H9 (cell line): Measurements from ENCODE around the gene RASA2. TPM values are rescaled to one million over a fixed set of nuclear protein-coding genes. Genes with fewer than 3 reads are reported as not detected.

ENCODE experiments used
- DNase-seq: peaks from one replicate; pipeline ENCODE4 v3.0.0-alpha.2; 2017
- H2AFZ ChIP-seq: one replicate; pipeline ENCODE4 v1.6.1; 2013; ENCODE audit warnings: mild to moderate bottlenecking, low read length, control low read depth, moderate library complexity
- H2AK5ac ChIP-seq: 2 replicates; pipeline ENCODE4 v1.6.1; 2013; ENCODE audit warnings: low read length, control low read depth, mixed read lengths; ENCODE audit not compliant: insufficient read length
- H2BK120ac ChIP-seq: one replicate; pipeline ENCODE4 v1.6.1; 2013; ENCODE audit warnings: low read depth, mild to moderate bottlenecking, low read length, control low read depth, inconsistent platforms; ENCODE audit not compliant: poor library complexity, severe bottlenecking
- H2BK12ac ChIP-seq: 2 replicates; pipeline ENCODE4 v1.6.1; 2013; ENCODE audit warnings: low read length, control low read depth, mixed read lengths, low read depth; ENCODE audit not compliant: insufficient read length
- H2BK15ac ChIP-seq: 2 replicates; pipeline ENCODE4 v1.6.1; 2013; ENCODE audit warnings: low read depth, low read length, control low read depth
- H2BK20ac ChIP-seq: one replicate; pipeline ENCODE4 v1.6.1; 2013; ENCODE audit warnings: low read depth, mild to moderate bottlenecking, low read length, control low read depth, inconsistent platforms; ENCODE audit not compliant: poor library complexity, severe bottlenecking
- H2BK5ac ChIP-seq: 2 replicates; pipeline ENCODE4 v1.6.1; 2013; ENCODE audit warnings: low read length, control low read depth, mixed read lengths; ENCODE audit not compliant: insufficient read length
- H3K14ac ChIP-seq: 2 replicates; pipeline ENCODE4 v1.6.1; 2013; ENCODE audit warnings: low read length, control low read depth; ENCODE audit not compliant: insufficient read depth
- H3K18ac ChIP-seq: 2 replicates; pipeline ENCODE4 v1.6.1; 2013; ENCODE audit warnings: low read depth, mild to moderate bottlenecking, mixed read lengths, low read length, control low read depth; ENCODE audit not compliant: insufficient read length
- H3K23ac ChIP-seq: 2 replicates; pipeline ENCODE4 v1.6.1; 2013; ENCODE audit warnings: low read length, control low read depth, mixed read lengths, low read depth; ENCODE audit not compliant: insufficient read length
- H3K23me2 ChIP-seq: 2 replicates; pipeline ENCODE4 v1.6.1; 2013; ENCODE audit warnings: low read depth, mild to moderate bottlenecking, mixed read lengths, low read length, control low read depth; ENCODE audit not compliant: insufficient read length, poor library complexity, severe bottlenecking
- H3K27ac ChIP-seq: 2 replicates; pipeline ENCODE4 v1.5.1; 2013; ENCODE audit warnings: low read length, control low read depth, mixed read lengths, low read depth; ENCODE audit not compliant: insufficient read length
- H3K27me3 ChIP-seq: 2 replicates; pipeline ENCODE4 v1.6.1; 2013; ENCODE audit warnings: low read length, control low read depth, inconsistent platforms; ENCODE audit not compliant: insufficient read depth
- H3K4ac ChIP-seq: 2 replicates; pipeline ENCODE4 v1.6.1; 2013; ENCODE audit warnings: low read depth, mild to moderate bottlenecking, control low read depth, inconsistent platforms, low read length, moderate library complexity
- H3K4me1 ChIP-seq: 2 replicates; pipeline ENCODE4 v1.6.1; 2013; ENCODE audit warnings: low read length, control low read depth, inconsistent platforms; ENCODE audit not compliant: insufficient read depth
- H3K4me2 ChIP-seq: 2 replicates; pipeline ENCODE4 v1.6.1; 2013; ENCODE audit warnings: low read length, control low read depth, mixed read lengths; ENCODE audit not compliant: insufficient read length, insufficient read depth
- H3K56ac ChIP-seq: 2 replicates; pipeline ENCODE4 v1.6.1; 2013; ENCODE audit warnings: low read depth, mild to moderate bottlenecking, mixed read lengths, low read length, control low read depth; ENCODE audit not compliant: insufficient read length
- H3K79me1 ChIP-seq: 2 replicates; pipeline ENCODE4 v1.6.1; 2013; ENCODE audit warnings: low read depth, mild to moderate bottlenecking, moderate library complexity, low read length, control low read depth, inconsistent platforms; ENCODE audit not compliant: insufficient read depth, poor library complexity, severe bottlenecking
- H3K79me2 ChIP-seq: 2 replicates; pipeline ENCODE4 v1.6.1; 2013; ENCODE audit warnings: low read length, control low read depth, inconsistent platforms; ENCODE audit not compliant: insufficient read depth
- H3K9ac ChIP-seq: 2 replicates; pipeline ENCODE4 v1.6.1; 2013; ENCODE audit warnings: low read length, control low read depth, mixed read lengths; ENCODE audit not compliant: insufficient read length; ENCODE audit errors: extremely low read depth
- H3K9me3 ChIP-seq: one replicate; pipeline ENCODE4 v1.6.1; 2013; ENCODE audit warnings: low read depth, low read length, inconsistent platforms; ENCODE audit not compliant: control insufficient read depth
- H3T11ph ChIP-seq: one replicate; pipeline ENCODE4 v1.6.1; 2013; ENCODE audit warnings: mild to moderate bottlenecking, low read length, control low read depth, inconsistent platforms
- H4K20me1 ChIP-seq: one replicate; pipeline ENCODE4 v1.6.1; 2013; ENCODE audit not compliant: control insufficient read depth, insufficient read length, insufficient read depth
- H4K5ac ChIP-seq: 2 replicates; pipeline ENCODE4 v1.6.1; 2013; ENCODE audit warnings: low read depth, mild to moderate bottlenecking, mixed read lengths, low read length, control low read depth; ENCODE audit not compliant: insufficient read length
- H4K8ac ChIP-seq: replicated peaks from 2 replicates; pipeline ENCODE4 v1.6.1; 2013; ENCODE audit warnings: low read length, control low read depth, mixed read lengths, low read depth; ENCODE audit not compliant: insufficient read length
- H4K91ac ChIP-seq: 2 replicates; pipeline ENCODE4 v1.6.1; 2013; ENCODE audit warnings: low read depth, mild to moderate bottlenecking, moderate library complexity, mixed read lengths, low read length, control low read depth; ENCODE audit not compliant: insufficient read length
- H3K27ac Mint-ChIP-seq, 3 experiments: 2 replicates in 2 of 3; 3 replicates in 1 of 3; pipeline ENCODE4 v1.8.0; 2020 to 2021; ENCODE audit warnings: mixed read lengths in 3 of 3, mild to moderate bottlenecking in 1 of 3, moderate library complexity in 1 of 3
- H3K27me3 Mint-ChIP-seq: 2 replicates; pipeline ENCODE4 v1.8.0; 2021; ENCODE audit warnings: low read depth, mild to moderate bottlenecking, moderate library complexity, mixed read lengths
- H3K36me3 Mint-ChIP-seq, 3 experiments: 2 replicates in 2 of 3; 3 replicates in 1 of 3; pipeline ENCODE4 v1.8.0; 2020 to 2021; ENCODE audit warnings: low read depth in 3 of 3, mixed read lengths in 3 of 3; ENCODE audit not compliant: insufficient read depth in 1 of 3
- H3K4me1 Mint-ChIP-seq, 2 experiments: 2 replicates each; pipeline ENCODE4 v1.8.0; 2020; ENCODE audit warnings: mixed read lengths in 2 of 2
- H3K4me3 Mint-ChIP-seq, 2 experiments: 2 replicates in 1 of 2; 3 replicates in 1 of 2; pipeline ENCODE4 v1.8.0; 2020 to 2021; ENCODE audit warnings: mild to moderate bottlenecking in 2 of 2, mixed read lengths in 2 of 2, moderate library complexity in 1 of 2
- H3K9me3 Mint-ChIP-seq, 2 experiments: 2 replicates in 1 of 2; 3 replicates in 1 of 2; pipeline ENCODE4 v1.8.0; 2020; ENCODE audit warnings: mild to moderate bottlenecking in 2 of 2, mixed read lengths in 2 of 2, moderate library complexity in 1 of 2
- CTCF ChIP-seq: fragments of 200-600 bp; sonication (generic); conservative IDR thresholded peaks from 3 replicates; pipeline ENCODE4 v1.8.0; 2021; ENCODE audit warnings: antibody characterized with exemption, mild to moderate bottlenecking
- WGBS: extraction: QIAGEN DNeasy Blood & Tissue Kit; methylation state at CpG from one replicate; pipeline ENCODE4 v1.1.7; 2013; ENCODE audit warnings: missing lambda C conversion rate, low lambda C conversion rate, mixed read lengths; ENCODE audit not compliant: insufficient read length; ENCODE audit errors: extremely low coverage; 5-methylcytosine and 5-hydroxymethylcytosine counted together
- total RNA-seq: library from RNA; stranded (reverse); gene quantifications from 2 replicates; pipeline ENCODE4 v1.2.1, GENCODE V29; 2021

The RASA2 gene
- total RNA-seq, 1 experiment from 2014 or later, result 24.4 TPM

DNA sequence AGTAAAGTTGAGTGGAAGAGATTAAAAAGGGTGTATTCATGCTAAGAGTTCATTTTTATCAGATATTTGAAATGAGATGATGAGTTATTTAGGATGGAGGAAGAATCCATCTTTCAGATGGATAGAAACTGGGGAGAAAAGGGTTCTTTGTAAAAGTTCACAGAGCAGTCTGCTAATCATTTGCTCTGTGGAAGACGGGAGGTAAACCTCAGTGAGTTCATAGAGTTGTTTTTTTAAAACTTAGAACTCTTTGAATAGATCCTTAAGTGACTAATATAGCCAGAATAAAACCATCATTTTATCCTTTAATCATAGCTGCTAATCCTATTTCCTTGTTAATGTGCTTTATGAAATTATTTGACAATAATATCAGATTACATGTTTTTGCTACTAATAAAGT lies 5.1 kb downstream of the RASA2 start:
- no peak for TF ChIP-seq CTCF
- no peak overlapping the region for H2BK120ac ChIP-seq
- DNase-seq, result no peak
- H2AK5ac ChIP-seq, result no peak overlapping the region
- no peak overlapping the region for H3K4me2 ChIP-seq
- H4K20me1 ChIP-seq, result no peaks in the 10 kb centered on the region
- no peak overlapping the region for H2BK20ac ChIP-seq
- no peaks in the 10 kb centered on the region for H3K27me3 ChIP-seq
- H2BK5ac ChIP-seq, result no peak overlapping the region
- no peak overlapping the region for H3K27ac Mint-ChIP-seq
- H3K79me2 ChIP-seq, result peaks cover 11% of the 10 kb centered on the region; the same call in 1 of the 2 replicates
- H3K9ac ChIP-seq, result no peak overlapping the region
- H3K4me1 Mint-ChIP-seq, result peaks cover 32 to 36% of the 10 kb centered on the region in 2 experiments
- H2AFZ ChIP-seq, result no peak overlapping the region
- H3K4ac ChIP-seq, result no peak overlapping the region
- no peak overlapping the region for H3K18ac ChIP-seq
- H3K23ac ChIP-seq, result no peak overlapping the region
- no peak overlapping the region for H3K56ac ChIP-seq
- peaks cover 2% of the 10 kb centered on the region; the same call in 1 of the 2 replicates for H3K4me1 ChIP-seq
- no peak overlapping the region for H3T11ph ChIP-seq
- H4K8ac ChIP-seq, result no peak overlapping the region
- H3K27ac ChIP-seq, result no peak overlapping the region
- H3K23me2 ChIP-seq, result no peaks in the 10 kb centered on the region
- H3K79me1 ChIP-seq, result no peaks in the 10 kb centered on the region
- no peaks in the 10 kb centered on the region for H3K9me3 Mint-ChIP-seq
- no peaks in the 10 kb centered on the region for H3K9me3 ChIP-seq
- H4K91ac ChIP-seq, result no peak overlapping the region
- H2BK15ac ChIP-seq, result no peak overlapping the region
- H3K4me3 Mint-ChIP-seq, result no peak overlapping the region
- peaks cover 0 to 6% (median 0%) of the 10 kb centered on the region in 3 experiments; a peak in 1 of 7 replicates for H3K36me3 Mint-ChIP-seq
- no peaks in the 10 kb centered on the region for H3K27me3 Mint-ChIP-seq
- H2BK12ac ChIP-seq, result no peak overlapping the region
- no peak overlapping the region for H3K14ac ChIP-seq
- no CpG with 5 or more reads among the region's 1 CpG for WGBS
- H4K5ac ChIP-seq, result no peak overlapping the region
